Measurements from ENCODE around the gene ADCY10. TPM values are rescaled to one million over a fixed set of nuclear protein-coding genes. Genes with fewer than 3 reads are reported as not detected.
"Not testable (repeated sequence)": the region's sequence is repeated elsewhere in the genome, so short reads cannot be mapped to it uniquely, and the experiment has no call there.

Gene ADCY10
- polyA plus RNA-seq, 1 donor: 0.25 TPM

DNA sequence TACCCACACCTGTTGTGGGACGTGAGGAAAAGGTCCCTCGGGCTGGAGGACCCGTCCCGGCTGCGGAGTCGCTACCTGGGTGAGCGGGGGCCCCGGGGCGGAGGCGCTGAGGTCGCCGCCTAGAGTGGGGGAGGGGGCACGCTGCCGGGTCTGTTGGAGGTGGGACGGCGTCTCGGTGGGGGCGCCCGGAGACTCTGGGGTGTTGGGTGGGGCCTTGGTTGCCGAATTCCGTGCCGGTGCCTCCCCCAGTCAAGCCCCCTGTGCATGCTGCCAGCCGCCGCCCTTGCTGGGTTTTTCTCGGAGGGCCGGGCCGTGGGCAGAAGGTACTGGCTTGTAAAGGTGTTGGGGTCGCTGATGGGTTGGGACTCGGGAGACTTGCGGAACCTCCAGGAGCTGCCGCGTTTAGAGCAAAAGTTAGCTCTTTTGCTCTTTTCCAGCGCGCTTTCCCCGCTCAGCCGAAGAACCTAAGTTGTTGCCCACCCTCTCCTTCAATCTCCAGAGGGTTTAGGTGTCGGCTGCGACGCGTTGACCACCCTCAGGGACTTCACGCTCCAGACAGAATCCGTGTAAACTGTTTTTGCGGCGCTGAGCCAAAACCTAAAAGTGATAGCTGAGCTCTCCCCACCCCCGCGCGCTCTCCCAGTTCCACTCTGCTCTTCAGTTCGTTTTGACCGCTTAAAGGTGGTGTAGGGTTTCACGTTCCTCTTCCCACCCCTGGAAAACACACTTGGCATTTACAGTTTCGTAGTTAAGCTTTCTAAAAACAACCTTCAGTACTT, 23.2 kb upstream of the ADCY10 start, which contains the start of gene MPC2:
TSS of gene MPC2 (minus strand) at position 143 of the 779 bp plus-strand sequence. CDS start 1,231 bp downstream, outside the sequence.
- Histone ChIP-seq H3K27me3 (ENCODE audit: control insufficient read depth, insufficient read depth, low read length) (no peaks in the 10 kb centered on the region), H3K27ac (ENCODE audit: low read length) (peak within 1 kb of the TSS; percentile 96), H3K36me3 (ENCODE audit: control insufficient read depth, insufficient read depth, low read length) (no peaks in the 10 kb centered on the region), H3K4me1 (ENCODE audit: control insufficient read depth, insufficient read depth, low read length) (no peaks in the 10 kb centered on the region), H3K9me3 (ENCODE audit: control insufficient read depth, low read depth, low read length) (no peaks in the 10 kb centered on the region), H3K4me3 (ENCODE audit: low read length) (peak within 1 kb of the TSS; percentile 98)
- WGBS (ENCODE audit: insufficient coverage, low lambda C conversion rate): 0% methylated on average over 3 of the region's 51 CpGs
- peak; percentile 31 to 72 for DNase-seq

DNA sequence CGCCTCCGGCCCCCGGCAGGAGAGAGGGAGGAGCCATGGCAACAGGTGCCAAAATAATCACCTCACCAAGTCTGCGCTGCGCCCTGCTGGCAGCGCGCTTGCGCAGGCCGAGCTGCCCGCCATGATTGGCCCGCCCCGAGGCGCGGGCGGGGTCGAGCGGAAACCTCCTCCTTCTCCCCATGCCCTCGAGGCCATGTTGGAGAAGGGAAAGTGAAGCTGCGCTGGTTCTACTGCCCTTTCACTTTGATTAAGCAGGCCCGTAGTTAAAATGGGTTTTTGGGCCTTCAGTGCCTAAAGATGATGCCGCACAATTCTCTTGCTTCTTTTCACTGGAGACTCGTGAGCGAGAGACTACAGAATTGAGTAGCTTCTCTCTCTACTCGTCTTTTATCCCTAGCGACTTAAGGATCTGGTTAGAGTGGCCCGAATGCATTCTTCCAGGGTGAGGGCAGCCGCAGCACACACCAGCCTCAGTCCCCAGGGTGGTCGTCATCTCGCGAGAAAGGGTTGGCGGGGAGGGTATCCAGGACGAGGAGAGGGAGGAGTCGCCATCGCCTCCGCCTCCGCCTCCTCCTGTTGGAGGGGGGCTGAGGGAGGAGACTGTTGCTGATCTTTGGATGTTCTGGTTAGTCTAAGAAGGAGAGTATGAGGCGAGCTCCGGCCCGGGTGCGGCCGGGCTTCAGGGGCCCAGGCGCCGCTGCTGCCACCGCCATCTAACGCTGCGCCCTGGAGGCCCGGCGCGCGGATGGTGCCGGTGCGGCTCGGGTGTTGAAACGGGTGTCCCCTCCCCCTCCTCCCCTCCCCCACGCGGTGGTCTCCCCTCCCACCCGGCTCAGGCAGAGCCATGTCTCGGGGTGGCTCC, 22.4 kb upstream of the ADCY10 start, which contains the start of gene DCAF6:
TSS of gene DCAF6 (plus strand) at position 616 of the 862 bp plus-strand sequence. CDS start at position 845, 229 bp downstream.
- H3K9me3 ChIP-seq (ENCODE audit: control insufficient read depth, low read depth, low read length): no peaks in the 10 kb centered on the region
- no peaks in the 10 kb centered on the region for H3K4me1 ChIP-seq (ENCODE audit: control insufficient read depth, insufficient read depth, low read length)
- H3K27ac ChIP-seq (ENCODE audit: low read length): peak within 1 kb of the TSS; percentile 96
- peak within 1 kb of the TSS; percentile 98 for H3K4me3 ChIP-seq (ENCODE audit: low read length)
- no CpG with 5 or more reads among the region's 58 CpGs for WGBS (ENCODE audit: insufficient coverage, low lambda C conversion rate)
- H3K36me3 ChIP-seq (ENCODE audit: control insufficient read depth, insufficient read depth, low read length): no peaks in the 10 kb centered on the region
- no peaks in the 10 kb centered on the region for H3K27me3 ChIP-seq (ENCODE audit: control insufficient read depth, insufficient read depth, low read length)
- DNase-seq: peak; percentile 100

DNA sequence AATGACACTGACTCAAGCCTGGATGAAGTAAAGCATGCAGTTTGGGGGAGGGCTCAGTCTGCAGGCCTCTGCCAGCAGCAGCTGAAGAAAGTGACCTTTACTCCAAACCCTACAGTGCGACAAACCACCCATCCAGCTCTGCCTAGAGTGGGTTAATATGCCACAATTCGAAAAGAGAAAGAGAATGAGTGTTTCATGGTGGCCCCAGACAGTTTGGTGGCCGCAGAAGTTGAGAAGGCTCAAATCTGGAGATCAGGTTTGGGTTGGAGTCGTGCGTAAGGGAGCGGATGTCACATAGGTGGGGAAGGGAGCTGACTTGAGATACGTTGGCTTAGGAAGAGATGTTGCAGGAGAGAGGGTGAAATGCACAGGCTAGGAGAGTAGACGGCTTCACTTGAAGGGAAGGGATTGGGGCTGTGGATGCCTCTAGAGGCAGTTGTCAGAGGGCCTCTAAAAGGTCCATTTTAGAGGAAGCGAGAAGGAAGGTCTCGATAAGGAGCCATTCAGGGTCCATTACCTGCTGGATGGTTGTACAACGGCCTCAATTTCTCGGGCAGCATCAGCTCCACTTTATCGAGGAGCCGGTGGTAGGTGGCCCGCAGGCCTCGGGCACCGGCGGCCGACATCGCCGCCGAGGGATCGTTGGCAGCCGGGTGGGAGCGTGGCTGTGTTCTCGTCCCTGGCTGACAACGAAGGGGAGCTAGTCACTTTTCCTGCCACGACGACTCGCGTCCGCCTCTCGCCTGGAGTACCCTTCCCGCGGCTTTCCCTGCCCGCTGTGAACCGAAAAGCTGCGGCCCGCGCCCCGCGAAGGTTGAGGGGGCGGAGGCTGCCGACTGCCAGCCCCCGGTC, 21.5 kb upstream of the ADCY10 start:
- Histone ChIP-seq H3K4me3 (ENCODE audit: low read length) (peak overlapping the region; percentile 98), H3K4me1 (ENCODE audit: control insufficient read depth, insufficient read depth, low read length) (no peaks in the 10 kb centered on the region), H3K27ac (ENCODE audit: low read length) (peak overlapping the region; percentile 96), H3K36me3 (ENCODE audit: control insufficient read depth, insufficient read depth, low read length) (no peaks in the 10 kb centered on the region), H3K27me3 (ENCODE audit: control insufficient read depth, insufficient read depth, low read length) (no peaks in the 10 kb centered on the region), H3K9me3 (ENCODE audit: control insufficient read depth, low read depth, low read length) (no peaks in the 10 kb centered on the region)
- peak; percentile 61 to 84 for DNase-seq
- no CpG with 5 or more reads among the region's 45 CpGs for WGBS (ENCODE audit: insufficient coverage, low lambda C conversion rate)

- Histone ChIP-seq H3K27ac (ENCODE audit: low read length) (peak overlapping the region; percentile 96), H3K4me1 (ENCODE audit: control insufficient read depth, insufficient read depth, low read length) (no peaks in the 10 kb centered on the region), H3K27me3 (ENCODE audit: control insufficient read depth, insufficient read depth, low read length) (no peaks in the 10 kb centered on the region), H3K4me3 (ENCODE audit: low read length) (peak overlapping the region; percentile 98), H3K9me3 (ENCODE audit: control insufficient read depth, low read depth, low read length) (no peaks in the 10 kb centered on the region), H3K36me3 (ENCODE audit: control insufficient read depth, insufficient read depth, low read length) (no peaks in the 10 kb centered on the region)
- WGBS (ENCODE audit: insufficient coverage, low lambda C conversion rate): 40% methylated on average over 1 of the region's 4 CpGs
- DNase-seq: no peak
Measured at GRCh38 chr1:167934426-167935215, 20.7 kb upstream of the ADCY10 start.

- Histone ChIP-seq H3K27me3 (ENCODE audit: control insufficient read depth, insufficient read depth, low read length) (no peaks in the 10 kb centered on the region), H3K4me1 (ENCODE audit: control insufficient read depth, insufficient read depth, low read length) (no peaks in the 10 kb centered on the region), H3K27ac (ENCODE audit: low read length) (peak overlapping the region; percentile 96), H3K4me3 (ENCODE audit: low read length) (peak overlapping the region; percentile 98), H3K9me3 (ENCODE audit: control insufficient read depth, low read depth, low read length) (no peaks in the 10 kb centered on the region), H3K36me3 (ENCODE audit: control insufficient read depth, insufficient read depth, low read length) (no peaks in the 10 kb centered on the region)
- WGBS (ENCODE audit: insufficient coverage, low lambda C conversion rate): no CpG with 5 or more reads among the region's 4 CpGs
- no peak for DNase-seq
Measured at GRCh38 chr1:167933788-167934187, 19.9 kb upstream of the ADCY10 start.

GRCh38 chr1:167929725-167930124, 15.8 kb upstream of the ADCY10 start:
- peak in 1 of 2 donors; percentile 62 for DNase-seq
- H3K4me3 ChIP-seq (ENCODE audit: low read length): peak overlapping the region; percentile 7

GRCh38 chr1:167928919-167929318, 15.0 kb upstream of the ADCY10 start:
- DNase-seq; H3K36me3 ChIP-seq (ENCODE audit: control insufficient read depth, insufficient read depth, low read length); H3K9me3 ChIP-seq (ENCODE audit: control insufficient read depth, low read depth, low read length); H3K27me3 ChIP-seq (ENCODE audit: control insufficient read depth, insufficient read depth, low read length); H3K4me1 ChIP-seq (ENCODE audit: control insufficient read depth, insufficient read depth, low read length): not testable (repeated sequence)
- WGBS (ENCODE audit: insufficient coverage, low lambda C conversion rate): 33% methylated on average over 2 of the region's 9 CpGs
- Histone ChIP-seq H3K27ac (ENCODE audit: low read length) (peak overlapping the region; percentile 90), H3K4me3 (ENCODE audit: low read length) (peak overlapping the region; percentile 3)

More at GRCh38 chr1:167929725-167930124, 15.8 kb upstream of the ADCY10 start:
- Histone ChIP-seq H3K36me3 (ENCODE audit: control insufficient read depth, insufficient read depth, low read length) (no peaks in the 10 kb centered on the region), H3K9me3 (ENCODE audit: control insufficient read depth, low read depth, low read length) (no peaks in the 10 kb centered on the region), H3K4me1 (ENCODE audit: control insufficient read depth, insufficient read depth, low read length) (peaks cover 7% of the 10 kb centered on the region), H3K27me3 (ENCODE audit: control insufficient read depth, insufficient read depth, low read length) (no peaks in the 10 kb centered on the region), H3K27ac (ENCODE audit: low read length) (peak overlapping the region; percentile 90)
- 33% methylated on average over 1 of the region's 1 CpG for WGBS (ENCODE audit: insufficient coverage, low lambda C conversion rate)

GRCh38 chr1:167928457-167928852, 14.5 kb upstream of the ADCY10 start:
- WGBS (ENCODE audit: insufficient coverage, low lambda C conversion rate): 43% methylated on average over 2 of the region's 2 CpGs
- no peaks in the 10 kb centered on the region for H3K9me3 ChIP-seq (ENCODE audit: control insufficient read depth, low read depth, low read length)
- no peaks in the 10 kb centered on the region for H3K36me3 ChIP-seq (ENCODE audit: control insufficient read depth, insufficient read depth, low read length)
- peak overlapping the region; percentile 90 for H3K27ac ChIP-seq (ENCODE audit: low read length)
- no peaks in the 10 kb centered on the region for H3K27me3 ChIP-seq (ENCODE audit: control insufficient read depth, insufficient read depth, low read length)
- H3K4me1 ChIP-seq (ENCODE audit: control insufficient read depth, insufficient read depth, low read length): peaks cover 9% of the 10 kb centered on the region
- peak in 1 of 2 donors; percentile 32 for DNase-seq
- H3K4me3 ChIP-seq (ENCODE audit: low read length): peak overlapping the region; percentile 24

- no CpG with 5 or more reads among the region's 4 CpGs for WGBS (ENCODE audit: insufficient coverage, low lambda C conversion rate)
- H3K27me3 ChIP-seq (ENCODE audit: control insufficient read depth, insufficient read depth, low read length): no peaks in the 10 kb centered on the region
- H3K4me3 ChIP-seq (ENCODE audit: low read length): peak overlapping the region; percentile 25
- H3K36me3 ChIP-seq (ENCODE audit: control insufficient read depth, insufficient read depth, low read length): no peaks in the 10 kb centered on the region
- peak overlapping the region; percentile 90 for H3K27ac ChIP-seq (ENCODE audit: low read length)
- H3K9me3 ChIP-seq (ENCODE audit: control insufficient read depth, low read depth, low read length): no peaks in the 10 kb centered on the region
- peaks cover 12% of the 10 kb centered on the region for H3K4me1 ChIP-seq (ENCODE audit: control insufficient read depth, insufficient read depth, low read length)
- DNase-seq: peak in 1 of 2 donors; percentile 64
Measured at GRCh38 chr1:167927046-167927754, 13.3 kb upstream of the ADCY10 start.
